Measurements from ENCODE around the gene GIT2.
A peak's percentile ranks its signal among the peaks of the same experiment; 100 is the strongest.

GIT2 gene

DNA sequence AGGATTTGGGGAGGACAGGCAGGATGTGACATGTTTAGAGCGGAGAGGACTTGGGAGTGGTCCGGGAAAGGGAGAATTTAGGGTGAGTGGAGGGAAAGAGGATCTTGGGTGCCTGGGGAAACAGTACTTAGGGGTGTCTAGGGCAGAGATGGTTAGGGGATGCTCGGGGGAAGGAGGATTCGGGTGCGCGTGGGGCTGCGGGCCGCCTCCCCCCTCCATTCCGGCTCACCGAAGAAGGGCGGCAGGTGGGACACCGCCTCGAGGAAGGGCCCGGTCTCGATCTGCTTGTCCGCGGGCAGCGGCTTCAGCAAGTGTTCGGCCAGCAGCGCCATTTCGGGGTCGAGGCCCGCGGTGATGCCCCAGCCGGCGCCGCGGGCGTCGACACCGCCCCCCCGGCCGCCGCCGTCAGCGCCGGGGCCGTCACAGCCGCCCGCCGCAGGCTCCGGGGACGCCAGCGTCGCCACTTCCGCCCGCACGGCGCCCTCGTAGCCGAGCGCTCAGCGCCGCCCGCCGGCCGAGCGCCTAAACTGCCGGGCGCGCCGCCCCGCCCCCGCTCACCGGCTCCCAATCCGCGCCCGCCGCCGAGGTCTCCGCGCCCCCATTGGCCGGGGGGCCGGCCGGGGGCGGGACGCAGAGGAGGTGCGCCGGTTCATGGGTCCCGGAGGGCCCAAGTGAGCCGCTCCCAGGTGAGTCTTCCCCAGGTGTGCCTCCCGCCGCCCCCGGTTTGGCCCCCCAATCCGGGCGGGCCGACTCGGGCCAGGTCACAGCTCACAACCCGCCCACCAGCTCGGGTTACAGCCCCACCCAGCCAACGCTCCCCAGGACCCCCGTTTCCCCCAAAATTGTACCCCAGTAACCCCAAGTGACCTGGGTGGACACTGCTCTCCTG, 115.9 kb downstream of the GIT2 start, which contains the start of gene GLTP:
Gene GLTP (minus strand): TSS at position 499 of the 889 bp plus-strand sequence. CDS start 167 bp downstream, at position 332.
- peak within 1 kb of the TSS; percentile 67 for H3K4me3 ChIP-seq (replicated peaks; ENCODE audit: low read depth, low read length)
- DNase-seq (ENCODE audit: low read depth), result peak; percentile 70
- TF ChIP-seq, protein P1, sequence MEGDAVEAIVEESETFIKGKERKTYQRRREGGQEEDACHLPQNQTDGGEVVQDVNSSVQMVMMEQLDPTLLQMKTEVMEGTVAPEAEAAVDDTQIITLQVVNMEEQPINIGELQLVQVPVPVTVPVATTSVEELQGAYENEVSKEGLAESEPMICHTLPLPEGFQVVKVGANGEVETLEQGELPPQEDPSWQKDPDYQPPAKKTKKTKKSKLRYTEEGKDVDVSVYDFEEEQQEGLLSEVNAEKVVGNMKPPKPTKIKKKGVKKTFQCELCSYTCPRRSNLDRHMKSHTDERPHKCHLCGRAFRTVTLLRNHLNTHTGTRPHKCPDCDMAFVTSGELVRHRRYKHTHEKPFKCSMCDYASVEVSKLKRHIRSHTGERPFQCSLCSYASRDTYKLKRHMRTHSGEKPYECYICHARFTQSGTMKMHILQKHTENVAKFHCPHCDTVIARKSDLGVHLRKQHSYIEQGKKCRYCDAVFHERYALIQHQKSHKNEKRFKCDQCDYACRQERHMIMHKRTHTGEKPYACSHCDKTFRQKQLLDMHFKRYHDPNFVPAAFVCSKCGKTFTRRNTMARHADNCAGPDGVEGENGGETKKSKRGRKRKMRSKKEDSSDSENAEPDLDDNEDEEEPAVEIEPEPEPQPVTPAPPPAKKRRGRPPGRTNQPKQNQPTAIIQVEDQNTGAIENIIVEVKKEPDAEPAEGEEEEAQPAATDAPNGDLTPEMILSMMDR (IDR thresholded peaks at IDR 0.05; ENCODE audit: low read length, missing control alignments), result no peak

Data from fibroblast of pulmonary artery (primary cell).